OCI-LY1 (cell line): ENCODE results near the gene ESR2.

ENCODE experiments used
- H2AFZ ChIP-seq: fragments of 200-600 bp; sonication (generic), shearing (Covaris generic); 2 replicates; pipeline ENCODE4 v1.6.0; 2014; ENCODE audit warnings: antibody characterized with exemption, mild to moderate bottlenecking, low read length
- H3F3A ChIP-seq: fragments of 200-600 bp; sonication (generic), shearing (Covaris generic); 2 replicates; pipeline ENCODE4 v1.6.0; 2014; ENCODE audit warnings: mild to moderate bottlenecking, antibody characterized with exemption, low read length, moderate library complexity; ENCODE audit not compliant: insufficient read depth
- H3K27ac ChIP-seq: fragments of 200-600 bp; sonication (generic); 2 replicates; pipeline ENCODE4 v1.5.1; 2014; ENCODE audit warnings: low read length, mixed run types, mild to moderate bottlenecking, low read depth; ENCODE audit not compliant: poor library complexity, severe bottlenecking
- H3K27me3 ChIP-seq: fragments of 200-600 bp; sonication (generic); 2 replicates; pipeline ENCODE4 v1.6.0; 2014; ENCODE audit warnings: antibody characterized with exemption, mild to moderate bottlenecking, low read length, moderate library complexity; ENCODE audit not compliant: insufficient read depth
- H3K36me3 ChIP-seq: fragments of 200-600 bp; sonication (generic); 2 replicates; pipeline ENCODE4 v1.6.1; 2014; ENCODE audit warnings: mild to moderate bottlenecking, antibody characterized with exemption, low read length, moderate library complexity, mixed read lengths; ENCODE audit not compliant: insufficient read depth
- H3K4me1 ChIP-seq: fragments of 200-600 bp; sonication (generic); 2 replicates; pipeline ENCODE4 v1.5.1; 2014; ENCODE audit warnings: mild to moderate bottlenecking, low read length, moderate library complexity; ENCODE audit not compliant: insufficient read depth, severe bottlenecking
- H3K4me2 ChIP-seq: fragments of 200-600 bp; sonication (generic), shearing (Covaris generic); 2 replicates; pipeline ENCODE4 v1.6.1; 2014; ENCODE audit warnings: low read length
- H3K4me3 ChIP-seq: fragments of 200-600 bp; sonication (generic); 2 replicates; pipeline ENCODE4 v1.5.1; 2014; ENCODE audit warnings: low read length, low read depth, mild to moderate bottlenecking, mixed read lengths; ENCODE audit not compliant: poor library complexity, severe bottlenecking
- H3K79me2 ChIP-seq: fragments of 200-600 bp; shearing (Covaris generic); 2 replicates; pipeline ENCODE4 v1.6.1; 2016; ENCODE audit warnings: mixed run types, low read length, mixed read lengths; ENCODE audit not compliant: insufficient read depth
- H3K9ac ChIP-seq: fragments of 200-600 bp; sonication (generic), shearing (Covaris generic); 2 replicates; pipeline ENCODE4 v1.6.1; 2014; ENCODE audit warnings: mild to moderate bottlenecking, low read length, mixed read lengths
- H3K9me2 ChIP-seq: fragments of 200-600 bp; sonication (generic), shearing (Covaris generic); 2 replicates; pipeline ENCODE4 v1.6.1; 2014; ENCODE audit warnings: low read depth, mild to moderate bottlenecking, low read length, mixed read lengths
- H3K9me3 ChIP-seq: fragments of 200-600 bp; shearing (Covaris generic); 2 replicates; pipeline ENCODE4 v1.6.1; 2014; ENCODE audit warnings: low read length, mixed read lengths
- H4K20me1 ChIP-seq: fragments of 200-600 bp; sonication (generic), shearing (Covaris generic); 2 replicates; pipeline ENCODE4 v1.6.0; 2016; ENCODE audit warnings: mild to moderate bottlenecking, low read length; ENCODE audit not compliant: insufficient read depth
- EZH2 ChIP-seq: fragments of 200-600 bp; sonication (generic), shearing (Covaris generic); IDR thresholded peaks from 2 replicates; pipeline ENCODE4 v1.8.0; 2017; ENCODE audit warnings: borderline replicate concordance, mixed run types, mild to moderate bottlenecking, antibody characterized with exemption, low read length, moderate library complexity, mixed read lengths
- TF ChIP-seq, protein P1 (sequence below): fragments of 200-600 bp; sonication (generic), shearing (Covaris generic); IDR thresholded peaks from 2 replicates; pipeline ENCODE4 v1.5.1; 2017; ENCODE audit warnings: mild to moderate bottlenecking, antibody characterized with exemption, low read length, moderate library complexity, mixed read lengths

ESR2 gene

DNA sequence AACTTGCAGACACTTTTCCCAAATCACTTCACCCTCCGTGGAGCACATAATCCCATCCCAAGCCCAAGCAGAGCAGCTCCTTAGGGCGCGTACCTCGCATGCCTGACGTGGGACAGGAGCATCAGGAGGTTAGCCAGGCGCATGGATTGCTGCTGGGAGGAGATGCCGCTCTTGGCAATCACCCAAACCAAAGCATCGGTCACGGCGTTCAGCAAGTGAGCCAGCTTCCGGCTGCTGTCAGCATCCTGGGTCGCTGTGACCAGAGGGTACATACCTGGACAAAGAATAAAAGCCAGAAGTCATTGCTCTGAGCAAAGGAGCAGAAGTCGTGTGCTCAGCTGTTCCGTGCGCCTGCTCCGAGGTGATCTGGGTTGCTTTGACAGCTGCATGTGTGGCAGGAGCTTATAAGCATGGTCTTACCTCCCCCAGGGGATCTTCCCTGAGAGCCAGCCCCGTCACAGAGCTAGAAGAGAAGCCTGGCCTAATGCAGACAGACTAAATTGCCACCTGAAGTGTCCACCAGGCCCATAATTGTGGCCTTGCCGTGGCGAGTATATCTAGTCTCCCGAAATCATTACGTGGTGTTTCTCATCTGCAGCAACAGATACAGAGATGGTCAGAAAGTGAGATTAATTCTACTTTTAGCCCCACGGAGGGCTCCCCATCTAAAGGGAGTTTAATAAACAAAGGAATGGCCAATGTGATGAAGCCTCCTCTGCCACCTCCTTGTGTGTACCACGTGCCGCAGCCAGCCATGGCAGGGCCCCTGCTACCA is 59.1 kb downstream of the ESR2 start:
- H3K79me2 ChIP-seq: peaks cover 45% of the 10 kb centered on the region
- H3K36me3 ChIP-seq: peaks cover 30% of the 10 kb centered on the region
- no peaks in the 10 kb centered on the region for H3K9me2 ChIP-seq
- H3K4me3 ChIP-seq: peak overlapping the region; percentile 72
- peaks cover 3% of the 10 kb centered on the region; the same call in 1 of the 2 replicates for H3F3A ChIP-seq
- TF ChIP-seq EZH2: no peak
- TF ChIP-seq, protein P1, sequence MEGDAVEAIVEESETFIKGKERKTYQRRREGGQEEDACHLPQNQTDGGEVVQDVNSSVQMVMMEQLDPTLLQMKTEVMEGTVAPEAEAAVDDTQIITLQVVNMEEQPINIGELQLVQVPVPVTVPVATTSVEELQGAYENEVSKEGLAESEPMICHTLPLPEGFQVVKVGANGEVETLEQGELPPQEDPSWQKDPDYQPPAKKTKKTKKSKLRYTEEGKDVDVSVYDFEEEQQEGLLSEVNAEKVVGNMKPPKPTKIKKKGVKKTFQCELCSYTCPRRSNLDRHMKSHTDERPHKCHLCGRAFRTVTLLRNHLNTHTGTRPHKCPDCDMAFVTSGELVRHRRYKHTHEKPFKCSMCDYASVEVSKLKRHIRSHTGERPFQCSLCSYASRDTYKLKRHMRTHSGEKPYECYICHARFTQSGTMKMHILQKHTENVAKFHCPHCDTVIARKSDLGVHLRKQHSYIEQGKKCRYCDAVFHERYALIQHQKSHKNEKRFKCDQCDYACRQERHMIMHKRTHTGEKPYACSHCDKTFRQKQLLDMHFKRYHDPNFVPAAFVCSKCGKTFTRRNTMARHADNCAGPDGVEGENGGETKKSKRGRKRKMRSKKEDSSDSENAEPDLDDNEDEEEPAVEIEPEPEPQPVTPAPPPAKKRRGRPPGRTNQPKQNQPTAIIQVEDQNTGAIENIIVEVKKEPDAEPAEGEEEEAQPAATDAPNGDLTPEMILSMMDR: no peak
- no peaks in the 10 kb centered on the region for H3K27me3 ChIP-seq
- peak overlapping the region; percentile 93 for H3K4me2 ChIP-seq
- H3K9me3 ChIP-seq: no peaks in the 10 kb centered on the region
- no peak overlapping the region for H2AFZ ChIP-seq
- peak overlapping the region; percentile 99 for H3K27ac ChIP-seq
- H3K9ac ChIP-seq: peak overlapping the region; percentile 87
- peaks cover 89% of the 10 kb centered on the region for H3K4me1 ChIP-seq
- H4K20me1 ChIP-seq: no peaks in the 10 kb centered on the region

GRCh38 chr14:64233531-64234190 is 60.5 kb downstream of the ESR2 start:
- H4K20me1 ChIP-seq: no peaks in the 10 kb centered on the region
- H3K27me3 ChIP-seq: no peaks in the 10 kb centered on the region
- peak overlapping the region; percentile 93 for H3K4me2 ChIP-seq
- H3K27ac ChIP-seq: peak overlapping the region; percentile 99
- H3K4me3 ChIP-seq: peak overlapping the region; percentile 72
- H3F3A ChIP-seq: peaks cover 3% of the 10 kb centered on the region; the same call in 1 of the 2 replicates
- no peak overlapping the region for H2AFZ ChIP-seq
- TF ChIP-seq, protein P1: no peak
- TF ChIP-seq EZH2: no peak
- peaks cover 96% of the 10 kb centered on the region for H3K4me1 ChIP-seq
- H3K9me2 ChIP-seq: no peaks in the 10 kb centered on the region
- H3K36me3 ChIP-seq: peaks cover 44% of the 10 kb centered on the region
- H3K9me3 ChIP-seq: no peaks in the 10 kb centered on the region
- peak overlapping the region; percentile 87 for H3K9ac ChIP-seq
- H3K79me2 ChIP-seq: peaks cover 55% of the 10 kb centered on the region

GRCh38 chr14:64232944-64233343 is 61.2 kb downstream of the ESR2 start:
- Histone ChIP-seq H3K4me3 (peak overlapping the region; percentile 72), H3K27ac (peak overlapping the region; percentile 99), H3F3A (peaks cover 3% of the 10 kb centered on the region; the same call in 1 of the 2 replicates)

More at GRCh38 chr14:64232944-64233343, 61.2 kb downstream of the ESR2 start:
- peak overlapping the region; percentile 87 for H3K9ac ChIP-seq
- H2AFZ ChIP-seq: no peak overlapping the region
- peaks cover 58% of the 10 kb centered on the region for H3K79me2 ChIP-seq
- H3K4me2 ChIP-seq: peak overlapping the region; percentile 93
- H4K20me1 ChIP-seq: no peaks in the 10 kb centered on the region
- H3K9me2 ChIP-seq: no peaks in the 10 kb centered on the region
- H3K4me1 ChIP-seq: peaks cover 96% of the 10 kb centered on the region
- TF ChIP-seq, protein P1: no peak
- TF ChIP-seq EZH2: no peak
- peaks cover 51% of the 10 kb centered on the region for H3K36me3 ChIP-seq
- no peaks in the 10 kb centered on the region for H3K27me3 ChIP-seq
- no peaks in the 10 kb centered on the region for H3K9me3 ChIP-seq
